Measurements from ENCODE around the gene TRMT10C. TPM values are rescaled to one million over a fixed set of nuclear protein-coding genes. Genes with fewer than 3 reads are reported as not detected.

TRMT10C gene
- 10 to 100 TPM; 23.0 to 23.4 TPM for total RNA-seq

DNA sequence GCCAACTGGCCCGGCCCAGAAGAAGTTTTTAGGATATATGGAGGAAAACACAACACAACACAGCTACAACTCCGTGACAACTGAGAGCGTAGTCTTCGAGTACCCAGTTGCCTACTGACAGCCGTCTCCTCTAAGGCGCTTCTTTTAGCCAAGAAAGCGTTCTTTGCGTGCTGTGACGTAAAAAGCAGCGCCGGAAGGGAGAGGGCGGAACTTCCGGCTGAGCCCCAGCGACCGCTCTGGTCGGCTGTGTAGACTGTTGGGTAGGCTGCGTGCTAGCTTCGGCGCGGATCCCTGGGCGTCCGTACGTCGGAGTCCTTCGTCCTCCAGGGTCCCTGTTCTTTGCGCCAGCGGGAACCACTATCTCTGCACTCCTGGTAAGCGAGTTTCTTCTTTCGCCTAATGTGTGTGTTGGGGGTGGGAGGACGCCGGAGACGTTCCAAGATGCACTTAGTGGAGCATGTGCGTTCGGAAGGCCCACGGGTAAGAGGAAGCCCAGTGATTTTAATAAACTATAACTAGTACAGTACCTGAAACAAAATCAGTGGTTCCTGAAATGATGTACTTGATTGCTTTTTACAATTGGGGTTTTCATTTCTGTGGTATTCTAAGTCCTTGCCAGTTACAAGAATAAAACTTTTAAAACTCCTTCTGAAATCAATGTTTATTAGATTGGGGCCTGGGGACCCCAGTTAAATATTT, at the start of gene TRMT10C:
Gene TRMT10C (plus strand): TSS at position 239 of the 699 bp plus-strand sequence. CDS start 2,914 bp downstream, outside the sequence.

DNA sequence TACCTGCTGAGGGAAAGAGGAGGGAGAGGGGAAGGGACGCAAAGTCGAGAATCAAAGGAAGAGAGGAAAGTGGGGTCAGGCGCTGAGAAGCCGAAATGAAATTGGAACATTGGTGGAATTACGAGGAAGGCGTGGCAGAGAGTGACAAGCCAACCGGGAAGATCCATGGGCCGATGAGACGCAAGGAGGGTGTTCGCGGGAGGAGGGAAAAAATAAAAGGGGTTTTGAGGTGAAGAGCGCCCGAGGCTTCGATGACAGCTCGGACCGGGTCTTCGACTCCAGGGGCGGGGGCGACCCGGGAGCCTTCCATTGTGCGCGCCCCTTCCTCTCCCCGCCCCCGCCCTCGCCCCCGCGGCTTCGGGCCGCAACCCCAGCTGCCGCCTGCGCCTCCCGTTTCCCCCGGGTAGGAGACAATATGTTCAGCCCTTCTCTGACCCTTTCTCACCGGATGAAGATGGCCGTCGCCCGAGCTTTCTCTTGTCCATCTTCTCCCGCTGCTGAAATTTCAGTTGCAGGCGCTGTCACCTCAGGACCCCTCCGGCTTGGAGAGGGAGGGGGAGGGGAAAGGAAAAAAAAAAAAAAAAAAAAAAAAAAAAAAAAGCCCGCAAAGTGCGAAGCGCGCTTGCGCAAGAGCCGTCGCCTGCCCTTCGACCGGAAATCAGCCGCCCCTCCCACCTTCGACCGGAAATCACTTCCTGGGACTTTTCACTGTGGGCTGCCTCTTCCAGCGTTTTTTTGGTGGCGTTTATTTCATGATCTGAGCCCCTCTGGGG, 48.8 kb upstream of the TRMT10C start, which contains the start of gene SENP7:
Gene SENP7 (minus strand): TSS at position 567 of the 773 bp plus-strand sequence. CDS start 82 bp downstream, at position 485.

DNA sequence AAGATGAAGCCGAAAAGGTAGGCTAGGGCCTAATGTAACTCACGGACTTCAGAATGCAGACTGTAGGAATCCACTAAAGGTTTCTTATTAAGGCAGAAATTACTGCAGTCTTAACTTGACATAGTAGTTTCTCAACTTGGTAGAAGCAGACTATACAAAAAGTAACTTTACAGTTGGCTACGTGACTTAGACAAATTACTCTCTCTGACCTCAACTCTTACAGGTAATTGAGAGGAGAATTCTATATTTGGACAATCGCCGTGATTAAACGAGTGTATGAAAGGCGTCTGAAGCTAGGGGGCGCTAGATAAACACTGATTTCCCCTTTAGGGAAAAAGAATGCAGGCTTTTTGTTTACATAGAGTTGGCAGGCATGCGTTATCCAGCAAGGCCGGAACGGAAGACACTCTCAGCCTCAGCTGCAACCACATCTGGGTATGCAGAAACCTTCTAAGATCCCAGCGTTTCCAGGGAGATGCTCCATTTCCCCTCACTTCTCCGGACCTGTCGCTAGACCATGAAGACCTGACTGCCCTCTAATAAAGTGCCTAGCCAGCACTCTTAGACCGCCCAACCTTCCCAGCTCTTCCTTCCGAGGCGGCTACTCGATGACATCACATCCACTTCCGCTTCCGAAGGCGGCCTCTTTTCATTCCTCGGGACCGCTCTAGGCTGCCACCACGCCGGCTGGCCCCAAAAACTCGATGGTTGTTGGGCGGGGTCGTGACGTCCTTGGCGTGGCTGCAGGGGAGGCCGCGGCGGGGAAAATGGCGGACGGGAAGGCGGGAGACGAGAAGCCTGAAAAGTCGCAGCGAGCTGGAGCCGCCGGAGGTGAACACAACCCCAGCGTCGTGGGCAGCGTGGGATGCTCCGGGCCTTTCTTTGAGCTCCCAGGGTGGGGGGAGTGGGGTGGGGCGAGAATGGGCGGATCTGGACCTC, 12.1 kb downstream of the TRMT10C start, which contains the start of gene PCNP:
Gene PCNP (plus strand): TSS at position 732 of the 939 bp plus-strand sequence. CDS start 36 bp downstream, at position 768.

Other genes starting within 250 kb of the TRMT10C start
- under 1 TPM; 0.45 to 0.58 TPM for gene IMPG2, start 241.3 kb upstream of the TRMT10C start, total RNA-seq
- 10 to 100 TPM; 41.7 to 43.9 TPM for gene SENP7, start 48.7 kb upstream of the TRMT10C start, total RNA-seq
- gene PCNP, start 12.3 kb downstream of the TRMT10C start, total RNA-seq = 100 to 1,000 TPM; 153 to 161 TPM
- 10 to 100 TPM; 30.6 to 31.9 TPM for gene ZBTB11, start 115.3 kb downstream of the TRMT10C start, total RNA-seq
- 1,000 to 10,000 TPM; 1,404 to 1,406 TPM for gene RPL24, start 124.8 kb downstream of the TRMT10C start, total RNA-seq
- gene CEP97, start 162.7 kb downstream of the TRMT10C start, total RNA-seq = 10 to 100 TPM; 21.4 to 22.0 TPM
- 10 to 100 TPM; 30.7 to 33.4 TPM for gene NXPE3, start 217.3 kb downstream of the TRMT10C start, total RNA-seq